ENCODE measurements around the gene PRKCH.

Gene PRKCH

GRCh38 chr14:61429316-61429715, 107.9 kb downstream of the PRKCH start:
- DNase-seq (ENCODE audit: low spot score): no peak

GRCh38 chr14:61430066-61430757, 108.8 kb downstream of the PRKCH start:
- DNase-seq (ENCODE audit: low spot score): no peak

- DNase-seq (ENCODE audit: low spot score): no peak
Measured at GRCh38 chr14:61433169-61433568, 111.8 kb downstream of the PRKCH start.

- DNase-seq (ENCODE audit: low spot score): no peak
Measured at GRCh38 chr14:61433828-61434227, 112.4 kb downstream of the PRKCH start.

- DNase-seq (ENCODE audit: low spot score): no peak
Measured at GRCh38 chr14:61434311-61434710, 112.9 kb downstream of the PRKCH start.

- no peak for DNase-seq (ENCODE audit: low spot score)
Measured at GRCh38 chr14:61435563-61436337, 114.4 kb downstream of the PRKCH start.

- DNase-seq (ENCODE audit: low spot score): no peak
Measured at GRCh38 chr14:61437381-61437780, 116.0 kb downstream of the PRKCH start.

GRCh38 chr14:61438036-61438435, 116.7 kb downstream of the PRKCH start:
- no peak for DNase-seq (ENCODE audit: low spot score)

- DNase-seq (ENCODE audit: low spot score): no peak
Measured at GRCh38 chr14:61438497-61438859, 117.1 kb downstream of the PRKCH start.

GRCh38 chr14:61438860-61439765, 117.7 kb downstream of the PRKCH start:
- peak; percentile 38 for DNase-seq (ENCODE audit: low spot score)

GRCh38 chr14:61439779-61440418, 118.5 kb downstream of the PRKCH start:
- DNase-seq (ENCODE audit: low spot score): no peak

- no peak for DNase-seq (ENCODE audit: low spot score)
Measured at GRCh38 chr14:61443481-61443880, 122.1 kb downstream of the PRKCH start.

- peak; percentile 68 for DNase-seq (ENCODE audit: low spot score)
Measured at GRCh38 chr14:61444215-61444768, 122.9 kb downstream of the PRKCH start.

GRCh38 chr14:61451491-61451890, 130.1 kb downstream of the PRKCH start:
- DNase-seq (ENCODE audit: low spot score): no peak

GRCh38 chr14:61451891-61452400, 130.6 kb downstream of the PRKCH start:
- no peak for DNase-seq (ENCODE audit: low spot score)

- peak; percentile 73 for DNase-seq (ENCODE audit: low spot score)
Measured at GRCh38 chr14:61452452-61452851, 131.1 kb downstream of the PRKCH start.

GRCh38 chr14:61453103-61453767, 131.9 kb downstream of the PRKCH start:
- no peak for DNase-seq (ENCODE audit: low spot score)

GRCh38 chr14:61454545-61454944, 133.2 kb downstream of the PRKCH start:
- DNase-seq (ENCODE audit: low spot score): no peak

GRCh38 chr14:61455351-61455750, 134.0 kb downstream of the PRKCH start:
- no peak for DNase-seq (ENCODE audit: low spot score)

GRCh38 chr14:61456720-61457119, 135.3 kb downstream of the PRKCH start:
- peak; percentile 84 for DNase-seq (ENCODE audit: low spot score)

GRCh38 chr14:61458766-61459165, 137.4 kb downstream of the PRKCH start:
- no peak for DNase-seq (ENCODE audit: low spot score)
